ENCODE data around the gene PRKAG2.
"Not testable (repeated sequence)": the region's sequence is repeated elsewhere in the genome, so short reads cannot be mapped to it uniquely, and the experiment has no call there.

Gene PRKAG2

DNA sequence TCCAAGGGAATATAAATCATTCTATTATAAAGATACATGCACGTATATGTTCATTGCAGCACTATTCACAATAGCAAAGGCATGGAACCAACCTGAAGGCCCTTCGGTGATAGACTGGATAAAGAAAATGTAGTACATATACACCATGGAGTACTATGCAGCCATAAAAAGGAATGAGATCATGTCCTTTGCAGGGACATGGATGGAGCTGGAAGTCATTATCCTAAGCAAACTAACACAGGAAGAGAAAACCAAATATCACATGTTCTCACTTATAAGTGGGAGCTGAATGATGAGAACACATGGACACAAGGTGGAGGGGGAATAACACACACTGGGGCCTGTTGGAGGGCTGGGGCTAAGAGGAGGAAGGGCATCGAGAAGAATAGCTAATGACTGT, 30.2 kb upstream of the PRKAG2 start:
- not testable (repeated sequence) for H3K36me3 Mint-ChIP-seq; H3K27ac Mint-ChIP-seq; H3K4me3 Mint-ChIP-seq; H3K9me3 Mint-ChIP-seq; DNase-seq; ATAC-seq (replicated peaks); H3K4me1 Mint-ChIP-seq
- peaks cover 32 to 37% of the 10 kb centered on the region in 2 donors for H3K27me3 Mint-ChIP-seq

DNA sequence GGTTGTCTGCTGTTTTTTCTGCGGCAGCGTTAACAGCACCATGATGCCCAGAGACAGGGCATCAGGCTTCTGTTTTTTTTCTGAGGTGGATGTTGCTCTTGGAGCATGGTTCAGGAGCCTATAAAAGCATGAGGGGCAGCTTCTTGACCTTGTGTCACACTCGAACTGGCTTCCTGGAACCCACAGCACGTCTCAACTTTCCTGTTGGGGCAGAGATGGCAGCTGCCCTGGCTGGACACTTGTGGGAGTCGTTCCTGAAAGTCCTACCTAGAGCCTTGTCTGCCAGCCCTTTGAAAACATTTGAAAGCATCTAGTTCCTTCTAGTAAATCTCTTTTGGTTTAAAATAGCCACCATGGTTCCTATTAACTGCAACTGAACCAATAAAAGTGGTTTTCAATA, 28.9 kb upstream of the PRKAG2 start:
- ATAC-seq (replicated peaks) (no peak), DNase-seq (no peak)
- Mint-ChIP-seq H3K9me3 (peaks cover 0 to 2% of the 10 kb centered on the region in 2 donors), H3K27ac (no peak overlapping the region), H3K4me1 (peaks cover 0 to 1% of the 10 kb centered on the region in 2 donors), H3K36me3 (no peaks in the 10 kb centered on the region), H3K4me3 (no peak overlapping the region), H3K27me3 (peaks cover 38 to 43% of the 10 kb centered on the region in 2 donors)

GRCh38 chr7:151905353-151905752, 28.4 kb upstream of the PRKAG2 start:
- H3K4me3 Mint-ChIP-seq: no peak overlapping the region
- no peak overlapping the region for H3K27ac Mint-ChIP-seq
- H3K27me3 Mint-ChIP-seq: peaks cover 41 to 47% of the 10 kb centered on the region in 2 donors
- peaks cover 0 to 1% of the 10 kb centered on the region in 2 donors for H3K4me1 Mint-ChIP-seq
- H3K36me3 Mint-ChIP-seq: no peaks in the 10 kb centered on the region
- H3K9me3 Mint-ChIP-seq: peaks cover 0 to 2% of the 10 kb centered on the region in 2 donors
- no peak for ATAC-seq (replicated peaks)
- no peak for DNase-seq

GRCh38 chr7:151904270-151904669, 27.4 kb upstream of the PRKAG2 start:
- Mint-ChIP-seq H3K36me3 (no peaks in the 10 kb centered on the region), H3K4me3 (no peak overlapping the region), H3K9me3 (peaks cover 0 to 2% of the 10 kb centered on the region in 2 donors), H3K27ac (no peak overlapping the region), H3K27me3 (peaks cover 52 to 56% of the 10 kb centered on the region in 2 donors), H3K4me1 (peaks cover 0 to 1% of the 10 kb centered on the region in 2 donors)
- ATAC-seq (replicated peaks) (no peak), DNase-seq (no peak)

DNA sequence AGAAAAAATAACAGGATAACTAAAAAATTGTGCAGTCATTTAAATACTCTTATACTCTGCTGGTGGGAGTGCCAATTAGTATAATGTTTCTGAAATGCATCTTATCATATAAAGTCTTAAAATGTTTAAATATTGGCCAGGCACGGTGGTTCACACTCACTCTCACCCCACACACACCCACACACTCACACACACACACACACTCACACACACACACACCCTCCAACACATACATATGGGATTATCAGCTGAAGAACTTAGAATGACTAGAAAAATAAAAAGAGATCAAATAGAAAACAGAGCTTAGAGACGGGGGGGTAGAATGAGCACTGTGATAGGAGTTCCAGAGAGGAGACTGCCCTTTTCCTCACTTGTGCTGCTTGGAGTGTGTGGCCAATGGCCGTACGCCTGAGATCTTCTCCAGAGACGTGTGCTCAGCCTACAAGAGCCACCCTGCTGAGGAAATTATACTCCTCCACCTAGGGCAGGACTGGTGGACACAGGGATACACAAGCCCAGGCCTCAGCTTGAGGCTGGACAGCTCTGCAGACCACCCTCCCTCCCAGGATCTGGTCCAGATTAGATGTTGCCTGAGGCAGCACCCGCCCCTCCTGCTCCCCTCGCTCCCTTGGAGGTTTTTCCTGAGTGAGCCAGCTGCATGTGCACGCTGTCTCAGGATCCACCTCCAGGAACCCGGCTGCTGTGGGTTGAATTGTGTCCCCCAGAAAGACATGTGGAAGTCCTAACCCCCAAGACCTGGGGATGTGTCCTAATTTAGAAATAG, 26.5 kb upstream of the PRKAG2 start:
- Mint-ChIP-seq H3K4me1 (peaks cover 0 to 1% of the 10 kb centered on the region in 2 donors), H3K9me3 (peaks cover 0 to 2% of the 10 kb centered on the region in 2 donors)
- ATAC-seq (replicated peaks): no peak

DNA sequence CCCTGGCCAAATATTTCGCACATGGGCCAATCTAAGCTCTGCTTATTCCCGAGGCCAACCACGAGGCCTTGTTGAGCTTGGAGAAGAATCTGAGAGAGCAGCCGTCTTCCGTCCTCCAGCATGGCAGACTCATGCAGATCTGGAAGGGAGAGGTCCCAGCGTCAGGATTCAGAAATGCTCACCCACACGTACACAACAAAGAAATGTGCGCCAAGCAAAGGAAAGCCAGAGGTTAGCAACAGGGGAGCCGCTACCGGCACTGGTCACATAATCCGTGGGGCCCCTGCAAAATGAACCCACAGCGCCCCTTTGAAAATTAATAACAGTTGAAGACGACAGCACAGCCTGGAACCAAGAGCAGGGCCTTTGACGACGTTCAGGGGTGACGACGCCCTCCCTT, 25.4 kb upstream of the PRKAG2 start:
- H3K4me3 Mint-ChIP-seq: no peak overlapping the region
- H3K27ac Mint-ChIP-seq: no peak overlapping the region
- H3K36me3 Mint-ChIP-seq: no peaks in the 10 kb centered on the region
- no peak for DNase-seq
- peaks cover 0 to 1% of the 10 kb centered on the region in 2 donors for H3K4me1 Mint-ChIP-seq
- H3K27me3 Mint-ChIP-seq: peaks cover 43 to 47% of the 10 kb centered on the region in 2 donors
- peaks cover 0 to 2% of the 10 kb centered on the region in 2 donors for H3K9me3 Mint-ChIP-seq
- no peak for ATAC-seq (replicated peaks)

More for the DNA sequence above, 26.5 kb upstream of the PRKAG2 start:
- no peaks in the 10 kb centered on the region for H3K36me3 Mint-ChIP-seq
- H3K4me3 Mint-ChIP-seq: no peak overlapping the region
- no peak overlapping the region for H3K27ac Mint-ChIP-seq
- peaks cover 49 to 51% of the 10 kb centered on the region in 2 donors for H3K27me3 Mint-ChIP-seq
- no peak for DNase-seq

- DNase-seq (no peak), ATAC-seq (replicated peaks) (no peak)
- Mint-ChIP-seq H3K4me3 (no peak overlapping the region), H3K27me3 (peaks cover 38 to 45% of the 10 kb centered on the region in 2 donors), H3K9me3 (no peaks in the 10 kb centered on the region), H3K27ac (no peak overlapping the region), H3K36me3 (no peaks in the 10 kb centered on the region), H3K4me1 (peaks cover 0 to 1% of the 10 kb centered on the region in 2 donors)
These were observed 24.9 kb upstream of the PRKAG2 start for GRCh38 chr7:151901828-151902227.

- H3K4me1 Mint-ChIP-seq: peaks cover 0 to 1% of the 10 kb centered on the region in 2 donors
- no peaks in the 10 kb centered on the region for H3K36me3 Mint-ChIP-seq
- H3K27ac Mint-ChIP-seq: no peak overlapping the region
- ATAC-seq (replicated peaks): no peak
- DNase-seq: no peak
- H3K4me3 Mint-ChIP-seq: no peak overlapping the region
- H3K9me3 Mint-ChIP-seq: no peaks in the 10 kb centered on the region
- peaks cover 34 to 44% of the 10 kb centered on the region in 2 donors for H3K27me3 Mint-ChIP-seq
These were observed 24.2 kb upstream of the PRKAG2 start for GRCh38 chr7:151900986-151901621.

- DNase-seq (no peak), ATAC-seq (replicated peaks) (no peak)
- Mint-ChIP-seq H3K4me3 (no peak overlapping the region), H3K27me3 (peaks cover 34 to 44% of the 10 kb centered on the region in 2 donors), H3K4me1 (peaks cover 0 to 1% of the 10 kb centered on the region in 2 donors), H3K27ac (no peak overlapping the region), H3K36me3 (no peaks in the 10 kb centered on the region), H3K9me3 (no peaks in the 10 kb centered on the region)
These were observed 23.7 kb upstream of the PRKAG2 start for GRCh38 chr7:151900591-151900985.

- ATAC-seq (replicated peaks): no peak
- no peaks in the 10 kb centered on the region for H3K36me3 Mint-ChIP-seq
- no peak for DNase-seq
- H3K9me3 Mint-ChIP-seq: no peaks in the 10 kb centered on the region
- H3K27me3 Mint-ChIP-seq: peaks cover 39 to 48% of the 10 kb centered on the region in 2 donors
- no peak overlapping the region for H3K4me3 Mint-ChIP-seq
- H3K4me1 Mint-ChIP-seq: no peaks in the 10 kb centered on the region
- H3K27ac Mint-ChIP-seq: no peak overlapping the region
These were observed 22.8 kb upstream of the PRKAG2 start for GRCh38 chr7:151899513-151900360.

DNA sequence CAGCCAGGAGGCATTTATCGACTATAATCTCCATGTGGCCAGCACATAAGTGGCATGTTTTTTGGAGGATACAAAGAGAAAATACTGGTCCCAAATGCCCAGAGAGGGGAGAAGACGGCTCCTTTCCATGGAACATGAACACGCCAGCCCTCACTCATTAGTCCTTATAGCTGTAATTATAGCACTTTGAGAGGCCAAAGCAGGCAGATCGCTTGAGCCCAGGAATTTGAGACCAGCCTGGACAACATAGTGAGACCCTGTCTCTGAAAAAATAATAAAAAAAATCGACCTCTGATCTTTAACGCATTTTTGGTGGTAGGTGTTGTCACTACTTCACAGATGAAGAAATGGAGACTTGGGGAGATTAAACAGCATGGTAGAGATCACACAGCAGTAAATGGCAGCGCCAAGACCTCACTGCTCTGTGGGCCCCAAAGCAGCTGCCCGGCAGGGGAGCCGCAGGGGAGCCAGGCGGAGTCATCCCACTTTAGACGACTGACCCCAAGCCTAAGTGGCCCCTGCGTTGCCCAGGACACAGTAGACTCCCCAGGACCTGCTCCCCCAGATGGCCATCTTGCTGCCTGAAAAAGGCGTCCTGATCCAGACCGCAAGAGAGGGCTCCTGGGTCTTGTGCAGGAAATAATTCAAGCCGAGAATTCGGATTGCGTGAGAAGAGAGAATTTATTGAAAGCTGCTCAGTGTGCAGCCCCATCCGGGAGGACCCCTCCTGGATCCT, 21.2 kb upstream of the PRKAG2 start:
- Mint-ChIP-seq H3K9me3 (no peaks in the 10 kb centered on the region), H3K4me3 (no peak overlapping the region), H3K27ac (no peak overlapping the region), H3K4me1 (no peaks in the 10 kb centered on the region), H3K36me3 (no peaks in the 10 kb centered on the region), H3K27me3 (peaks cover 39 to 46% of the 10 kb centered on the region in 2 donors)
- ATAC-seq (replicated peaks): no peak
- DNase-seq: no peak

DNA sequence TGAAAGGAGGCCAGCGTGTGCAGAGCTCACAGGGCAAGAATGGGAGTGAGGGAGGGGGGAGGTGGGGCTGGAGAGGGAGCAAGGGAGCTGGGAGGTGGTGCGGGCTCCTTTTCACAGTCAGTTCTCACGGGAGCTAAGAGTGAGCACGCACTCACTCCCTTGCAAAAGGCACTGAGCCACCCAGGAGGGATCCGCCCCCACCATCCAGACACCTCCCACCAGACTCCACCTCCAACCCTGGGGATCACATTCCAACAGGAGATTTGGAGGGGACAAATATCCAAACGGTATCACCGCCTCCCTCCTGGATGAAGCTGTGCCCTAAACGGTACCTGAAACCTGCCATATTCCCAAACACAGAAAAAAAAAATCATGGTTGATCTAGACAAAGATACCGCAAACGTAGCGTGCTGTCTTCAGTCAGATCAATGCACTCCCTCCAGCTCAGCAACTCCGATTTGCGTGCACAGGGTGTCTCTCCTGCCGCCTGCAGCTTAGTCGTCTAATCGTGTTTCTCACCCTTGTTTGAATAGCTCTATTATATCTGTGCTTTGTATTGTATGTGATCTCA, 20.3 kb upstream of the PRKAG2 start:
- Mint-ChIP-seq H3K27me3 (peaks cover 39 to 48% of the 10 kb centered on the region in 2 donors), H3K27ac (no peak overlapping the region), H3K4me1 (no peaks in the 10 kb centered on the region), H3K9me3 (no peaks in the 10 kb centered on the region), H3K36me3 (no peaks in the 10 kb centered on the region), H3K4me3 (no peak overlapping the region)
- ATAC-seq (replicated peaks): no peak
- no peak for DNase-seq

DNA sequence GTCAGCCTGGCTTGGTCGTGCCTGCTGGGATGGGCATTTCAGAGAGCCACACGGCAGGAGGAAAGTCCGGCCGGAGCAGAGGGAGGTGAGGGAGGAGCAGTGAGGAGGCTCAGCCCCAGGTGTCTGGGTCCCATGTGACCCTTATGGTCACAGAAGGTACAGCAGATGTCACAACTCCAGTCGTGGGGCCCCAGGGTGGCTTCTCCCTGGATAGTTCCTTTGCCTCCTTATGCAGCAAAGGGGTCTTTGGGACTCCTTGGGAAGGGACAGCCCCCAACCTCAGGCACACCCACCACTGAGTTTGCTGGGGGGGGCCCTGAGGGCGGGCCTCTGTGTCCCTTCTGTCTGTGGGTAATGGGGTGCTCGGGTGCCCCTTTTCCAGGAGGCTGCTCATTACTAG, 19.6 kb upstream of the PRKAG2 start:
- DNase-seq (no peak), ATAC-seq (replicated peaks) (no peak)
- Mint-ChIP-seq H3K36me3 (no peaks in the 10 kb centered on the region), H3K9me3 (no peaks in the 10 kb centered on the region), H3K27me3 (peaks cover 43 to 45% of the 10 kb centered on the region in 2 donors), H3K27ac (no peak overlapping the region), H3K4me1 (no peaks in the 10 kb centered on the region), H3K4me3 (no peak overlapping the region)

All from stimulated activated naive B cell treated with anti-CD40 and anti-IgM and Interleukin-4, amounts not matched to agents 10 μg/mL and 1 μg/mL and 100 μg/mL, for 72 hours (primary cell).